KOPT-K1 (cell line): ENCODE measurements around the gene GRIK2.

Source experiments
- H3K27ac ChIP-seq: fragments of 200-600 bp; sonication (generic); 2 replicates; pipeline ENCODE4 v1.5.1; 2016; ENCODE audit warnings: antibody characterized with exemption, mild to moderate bottlenecking, low read depth, low read length; ENCODE audit not compliant: poor library complexity, severe bottlenecking
- H3K36me3 ChIP-seq: fragments of 200-600 bp; sonication (generic); 2 replicates; pipeline ENCODE4 v1.5.1; 2017; ENCODE audit warnings: antibody characterized with exemption, mild to moderate bottlenecking, low read length, moderate library complexity; ENCODE audit not compliant: insufficient read depth
- H3K9me3 ChIP-seq: fragments of 200-600 bp; sonication (generic); 2 replicates; pipeline ENCODE4 v1.5.1; 2017; ENCODE audit warnings: antibody characterized with exemption, low read length, mild to moderate bottlenecking; ENCODE audit not compliant: insufficient read depth, poor library complexity, severe bottlenecking

The GRIK2 gene

DNA sequence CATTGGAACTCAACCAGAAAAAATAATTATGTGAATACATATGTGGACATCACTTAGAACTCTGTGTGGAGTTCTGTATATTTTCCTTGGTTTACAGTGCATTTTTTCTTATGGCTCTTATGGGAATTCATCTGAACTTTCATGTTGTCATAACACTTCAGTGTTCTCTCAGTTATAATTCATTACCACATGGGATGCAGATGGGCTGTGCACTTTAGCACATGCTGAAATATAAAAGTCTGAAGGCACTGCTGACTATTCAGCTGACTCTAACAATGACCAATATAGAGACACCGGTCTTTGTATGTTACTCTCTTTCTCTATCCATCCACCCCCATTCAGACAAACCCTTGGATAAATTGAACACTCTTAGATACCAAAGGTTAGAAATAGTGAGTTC, 29.3 kb downstream of the GRIK2 start:
- Histone ChIP-seq H3K9me3 (no peaks in the 10 kb centered on the region), H3K36me3 (no peaks in the 10 kb centered on the region), H3K27ac (no peak overlapping the region)

DNA sequence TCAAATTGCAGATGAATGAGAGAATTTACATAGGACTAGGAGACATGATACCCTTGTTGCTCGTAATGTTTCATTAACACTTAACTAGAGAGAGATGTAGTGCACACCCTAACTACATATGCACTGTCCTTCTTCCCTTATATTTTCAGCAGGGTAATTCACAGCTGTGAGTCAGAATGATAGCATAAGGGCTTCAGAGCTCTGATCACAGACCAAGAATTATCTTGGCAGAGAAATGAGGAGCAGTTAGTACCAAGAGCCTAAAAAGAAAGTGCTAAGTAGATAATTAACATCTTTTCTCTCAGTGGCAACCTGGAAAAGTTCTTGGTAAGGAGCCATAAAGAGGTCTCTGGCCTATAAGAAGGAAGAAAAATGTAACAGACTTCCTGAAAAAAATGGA, 35.8 kb downstream of the GRIK2 start:
- Histone ChIP-seq H3K27ac (no peak overlapping the region), H3K9me3 (no peaks in the 10 kb centered on the region)

DNA sequence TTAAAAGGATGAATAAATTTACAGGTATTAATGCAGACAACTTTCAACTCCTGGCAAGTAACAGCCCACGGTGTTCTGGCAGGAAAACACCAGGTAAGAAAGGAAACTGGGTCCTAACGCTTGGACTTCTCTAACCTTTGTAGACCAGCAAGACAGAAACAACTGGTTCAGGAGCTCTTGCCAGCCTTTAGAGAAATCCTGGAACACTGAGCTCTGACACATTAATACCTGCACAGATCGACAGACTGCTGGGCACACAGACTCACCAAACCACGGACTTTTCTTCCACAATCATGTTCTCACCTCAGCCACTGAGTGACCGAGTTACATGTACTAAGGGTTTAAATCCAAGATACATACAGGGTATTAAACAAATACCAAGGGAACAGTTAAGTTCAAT, 36.3 kb downstream of the GRIK2 start:
- H3K27ac ChIP-seq, result no peak overlapping the region
- no peaks in the 10 kb centered on the region for H3K9me3 ChIP-seq
- no peaks in the 10 kb centered on the region for H3K36me3 ChIP-seq

More for the DNA sequence above, 35.8 kb downstream of the GRIK2 start:
- no peaks in the 10 kb centered on the region for H3K36me3 ChIP-seq

DNA sequence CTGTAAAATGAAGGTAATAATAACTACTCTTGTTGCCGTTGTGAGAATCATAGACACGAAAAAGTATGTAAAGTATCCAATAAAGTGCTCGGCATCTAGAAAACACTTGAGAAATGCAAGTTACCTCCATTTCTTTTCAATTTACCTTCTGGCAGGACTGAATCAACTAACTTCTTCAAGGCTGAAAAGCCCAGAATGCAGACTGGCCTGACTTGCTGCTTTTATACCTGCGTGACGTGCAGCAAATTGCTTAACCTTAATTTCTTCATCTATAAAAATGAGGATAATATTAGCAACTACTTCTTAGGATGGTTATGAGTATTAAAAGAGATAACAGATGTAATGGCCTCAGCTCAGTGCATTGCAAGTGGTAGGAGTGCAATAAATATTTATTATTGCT, 39.6 kb downstream of the GRIK2 start:
- Histone ChIP-seq H3K9me3 (no peaks in the 10 kb centered on the region), H3K27ac (no peak overlapping the region)

DNA sequence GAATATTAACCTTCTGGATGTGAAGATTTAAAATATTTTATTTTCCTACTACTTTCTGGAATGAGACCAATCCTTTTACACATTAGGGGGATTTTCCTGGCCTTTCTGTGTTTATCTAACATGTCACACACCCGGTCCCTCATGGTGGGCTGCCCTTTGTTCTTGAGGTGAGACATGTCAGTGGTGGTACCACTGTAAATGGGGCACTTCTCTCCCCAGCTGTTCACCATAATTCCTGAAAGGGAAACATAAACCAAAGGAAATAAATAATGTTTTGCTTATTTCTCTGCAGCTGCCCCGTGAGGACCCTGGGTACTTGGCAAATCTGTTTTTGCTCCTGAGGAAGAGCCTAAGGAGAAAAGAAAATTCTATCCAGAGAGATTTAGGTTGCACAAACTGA, 41.1 kb downstream of the GRIK2 start:
- H3K27ac ChIP-seq, result no peak overlapping the region
- H3K36me3 ChIP-seq, result no peaks in the 10 kb centered on the region
- no peaks in the 10 kb centered on the region for H3K9me3 ChIP-seq

More for the DNA sequence above, 39.6 kb downstream of the GRIK2 start:
- no peaks in the 10 kb centered on the region for H3K36me3 ChIP-seq

DNA sequence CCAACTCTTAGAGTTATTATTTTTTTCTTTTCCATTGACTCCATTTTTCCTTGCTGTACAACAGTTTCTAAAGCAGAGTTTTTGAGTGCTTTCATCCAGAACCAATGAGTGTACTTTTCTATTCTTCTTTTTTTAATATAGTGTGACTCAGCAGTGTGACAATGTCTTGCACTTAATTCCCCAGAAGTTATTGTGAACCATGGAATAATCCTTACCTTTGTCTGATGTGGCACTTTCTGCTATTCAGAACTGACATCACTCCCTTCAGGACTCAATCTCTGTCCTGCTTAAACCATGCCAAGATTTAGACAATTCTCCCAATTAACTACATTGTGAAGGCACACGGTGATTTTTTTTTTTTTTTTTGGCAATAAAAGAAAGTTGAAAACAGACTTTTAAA, 41.5 kb downstream of the GRIK2 start:
- Histone ChIP-seq H3K36me3 (no peaks in the 10 kb centered on the region), H3K27ac (no peak overlapping the region), H3K9me3 (no peaks in the 10 kb centered on the region)

DNA sequence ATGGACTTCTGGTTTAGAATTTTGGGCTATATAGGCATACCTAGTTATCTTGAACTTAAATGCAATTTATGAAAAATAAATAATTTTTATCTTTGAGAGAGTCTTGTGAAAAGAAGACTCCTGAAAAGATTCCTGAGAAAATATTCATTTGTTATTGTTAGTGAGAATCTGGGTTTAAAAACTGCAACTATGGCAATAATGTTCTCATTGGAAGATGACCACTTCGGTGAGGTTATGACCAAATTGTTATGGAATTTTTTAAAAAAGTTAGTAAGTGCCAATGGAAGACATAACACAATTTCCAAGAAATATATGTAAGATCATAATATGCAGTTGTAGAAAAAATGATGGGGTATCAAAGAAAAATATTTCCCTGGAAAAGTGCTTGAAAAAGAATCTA, 46.3 kb downstream of the GRIK2 start:
- no peaks in the 10 kb centered on the region for H3K9me3 ChIP-seq
- H3K36me3 ChIP-seq, result no peaks in the 10 kb centered on the region
- no peak overlapping the region for H3K27ac ChIP-seq

DNA sequence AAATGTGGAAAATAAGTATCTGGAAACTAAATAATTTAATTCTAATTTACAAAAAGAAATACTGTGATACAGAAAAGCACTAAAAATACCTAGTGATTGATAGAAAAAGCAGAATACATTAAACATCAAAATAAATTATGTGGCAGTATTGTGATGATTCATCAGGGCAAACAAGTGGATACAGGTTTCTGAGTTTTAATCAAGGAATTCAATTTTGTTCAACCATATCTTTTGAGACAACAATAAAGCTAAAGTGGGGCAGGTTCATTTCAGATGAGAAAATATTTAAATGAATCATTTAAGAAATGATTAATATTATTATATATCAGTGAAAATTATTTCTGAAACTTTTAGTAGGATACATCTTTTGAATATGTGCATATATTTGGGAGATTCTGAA, 49.8 kb downstream of the GRIK2 start:
- no peaks in the 10 kb centered on the region for H3K36me3 ChIP-seq
- no peaks in the 10 kb centered on the region for H3K9me3 ChIP-seq
- H3K27ac ChIP-seq, result no peak overlapping the region

DNA sequence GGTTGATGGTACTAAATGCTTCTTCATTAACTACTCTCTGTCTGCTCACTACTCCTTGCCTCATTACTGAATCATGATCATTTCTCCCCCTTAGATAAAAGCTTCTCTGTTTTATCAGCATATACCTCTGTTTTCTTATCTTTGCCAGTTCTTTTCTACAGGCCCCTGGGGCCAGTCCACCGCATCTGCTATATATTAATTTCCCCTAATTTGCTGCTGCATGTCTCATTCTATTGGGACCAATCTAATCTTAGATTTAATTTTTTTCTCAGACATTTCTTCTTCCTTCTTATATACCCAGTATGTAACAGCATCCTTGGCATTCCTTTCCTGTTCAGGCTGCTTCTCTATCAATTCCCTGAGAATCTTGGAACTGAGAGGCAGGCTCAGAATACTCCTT, 51.2 kb downstream of the GRIK2 start:
- H3K9me3 ChIP-seq, result no peaks in the 10 kb centered on the region
- no peaks in the 10 kb centered on the region for H3K36me3 ChIP-seq
- H3K27ac ChIP-seq, result no peak overlapping the region

DNA sequence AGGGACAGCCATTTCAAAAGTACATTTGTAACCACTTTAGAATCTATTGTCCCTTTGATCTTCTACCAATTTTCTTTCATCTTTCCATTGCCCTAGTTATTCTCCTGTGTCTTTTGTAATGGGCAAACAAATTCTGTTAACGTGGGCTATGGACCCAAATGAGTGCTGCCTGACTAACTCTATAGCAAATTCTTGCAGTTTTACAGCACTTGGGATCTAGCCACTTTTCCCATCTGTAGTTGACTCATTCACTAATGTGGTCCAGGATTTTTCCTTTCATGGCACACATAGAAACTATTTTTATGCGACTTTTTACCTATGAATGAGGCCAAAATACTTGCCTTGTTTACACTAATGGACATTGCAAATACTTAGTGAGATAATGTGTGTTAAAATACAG, 52.0 kb downstream of the GRIK2 start:
- H3K36me3 ChIP-seq, result no peaks in the 10 kb centered on the region
- no peak overlapping the region for H3K27ac ChIP-seq
- H3K9me3 ChIP-seq, result no peaks in the 10 kb centered on the region

DNA sequence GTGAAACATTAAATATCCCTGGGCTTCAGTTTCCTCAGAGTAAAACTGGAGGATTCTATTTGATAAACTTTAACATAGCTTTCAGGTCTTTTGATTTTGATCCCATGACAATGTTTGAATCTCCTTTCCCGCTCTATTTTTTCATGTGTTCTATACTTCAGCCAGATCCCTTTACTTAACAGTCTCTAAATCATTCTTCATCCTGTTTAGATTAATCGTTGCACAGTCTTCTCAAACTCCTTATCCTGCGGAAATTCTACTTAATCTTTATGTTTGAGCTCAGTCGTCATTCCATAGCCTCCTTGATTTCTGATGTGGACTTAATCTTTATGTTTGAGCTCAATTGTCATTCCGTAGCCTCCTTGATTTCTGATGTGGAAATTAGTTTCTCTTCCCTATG, 57.4 kb downstream of the GRIK2 start:
- H3K36me3 ChIP-seq, result no peaks in the 10 kb centered on the region
- H3K27ac ChIP-seq, result no peak overlapping the region
- H3K9me3 ChIP-seq, result no peaks in the 10 kb centered on the region

DNA sequence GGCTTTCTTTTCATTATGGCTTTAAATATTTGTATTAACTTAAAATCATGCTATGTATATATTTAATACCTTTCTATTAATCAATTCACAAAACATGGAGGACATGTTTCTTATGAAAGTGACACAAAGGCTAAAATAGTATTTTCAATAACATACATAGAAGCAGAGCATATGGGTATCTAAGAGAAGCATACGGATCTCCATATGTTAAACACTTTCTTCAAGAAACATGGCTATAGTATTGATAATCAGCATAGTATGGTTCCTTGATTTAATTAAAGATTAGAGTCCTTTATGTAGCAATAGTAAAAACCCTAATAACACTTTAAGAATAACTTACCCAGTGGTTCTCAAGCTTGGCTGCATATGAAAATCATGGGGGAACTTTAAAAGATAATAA, 58.5 kb downstream of the GRIK2 start:
- H3K36me3 ChIP-seq, result no peaks in the 10 kb centered on the region
- no peak overlapping the region for H3K27ac ChIP-seq
- no peaks in the 10 kb centered on the region for H3K9me3 ChIP-seq

DNA sequence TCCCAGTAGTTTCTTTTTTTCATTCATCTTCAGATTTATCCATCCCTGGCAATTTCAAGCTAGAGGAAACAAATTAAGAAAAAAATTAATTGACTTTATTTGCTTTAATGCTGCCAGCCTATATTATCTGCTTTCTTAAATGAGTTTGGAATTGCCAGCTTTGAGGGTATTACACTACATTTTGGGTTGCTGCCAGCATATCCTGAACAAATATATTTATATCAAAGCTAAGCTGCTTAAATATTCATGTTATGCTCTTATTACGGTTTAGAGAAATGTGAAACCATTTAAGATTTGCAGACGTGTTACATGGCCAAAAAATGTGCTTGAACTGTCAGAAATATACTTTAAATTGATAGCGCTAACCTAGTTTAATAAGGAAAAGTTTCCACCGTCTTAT, 59.7 kb downstream of the GRIK2 start:
- no peaks in the 10 kb centered on the region for H3K9me3 ChIP-seq
- no peaks in the 10 kb centered on the region for H3K36me3 ChIP-seq
- H3K27ac ChIP-seq, result no peak overlapping the region

DNA sequence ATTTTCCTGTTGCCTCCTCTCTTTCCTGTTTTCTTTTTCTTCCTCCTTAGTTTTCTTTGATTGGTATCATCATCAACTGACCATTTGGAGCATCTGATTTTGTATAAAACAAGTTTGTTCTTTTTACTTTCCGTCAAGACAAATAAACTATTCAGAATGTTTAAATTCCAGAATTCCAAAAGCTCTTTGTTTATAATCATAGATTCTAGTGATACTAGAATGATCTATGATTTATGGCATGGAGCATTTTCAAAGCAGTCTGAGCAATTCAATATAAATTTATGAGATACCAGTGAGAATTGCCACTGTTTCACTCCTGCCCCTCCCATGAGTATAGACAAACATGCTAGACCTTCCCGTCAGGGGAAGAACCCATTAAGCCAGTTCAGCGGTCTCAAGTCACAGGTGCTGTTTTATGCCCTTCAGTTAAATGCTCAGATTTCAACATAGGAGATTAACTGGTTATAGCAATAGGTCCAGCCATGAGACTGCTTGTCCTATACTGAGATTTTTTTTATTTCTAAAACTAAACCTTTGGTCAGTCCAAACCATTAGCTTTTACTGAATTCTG, 60.7 kb downstream of the GRIK2 start:
- H3K9me3 ChIP-seq, result no peaks in the 10 kb centered on the region
- H3K36me3 ChIP-seq, result no peaks in the 10 kb centered on the region
- no peak overlapping the region for H3K27ac ChIP-seq

DNA sequence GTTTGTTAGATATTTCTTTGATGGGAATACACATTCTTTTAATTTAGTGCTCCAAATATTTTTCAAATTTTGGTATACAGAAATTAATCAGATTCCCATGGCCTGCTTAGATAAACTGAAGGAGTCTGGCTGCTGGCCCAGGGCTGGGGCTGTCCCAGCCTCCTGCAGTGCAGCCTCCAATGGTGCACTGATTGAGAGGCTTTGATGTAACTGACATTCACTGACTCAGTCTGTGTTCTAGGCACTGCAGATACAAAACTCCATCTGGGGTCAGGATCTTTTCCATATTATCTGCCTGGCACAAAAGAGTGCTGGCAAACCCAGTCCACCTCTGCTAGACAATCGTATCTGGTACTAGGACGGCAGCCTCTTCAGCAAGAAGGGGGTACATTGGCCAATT, 64.8 kb downstream of the GRIK2 start:
- Histone ChIP-seq H3K27ac (no peak overlapping the region), H3K36me3 (no peaks in the 10 kb centered on the region), H3K9me3 (no peaks in the 10 kb centered on the region)

DNA sequence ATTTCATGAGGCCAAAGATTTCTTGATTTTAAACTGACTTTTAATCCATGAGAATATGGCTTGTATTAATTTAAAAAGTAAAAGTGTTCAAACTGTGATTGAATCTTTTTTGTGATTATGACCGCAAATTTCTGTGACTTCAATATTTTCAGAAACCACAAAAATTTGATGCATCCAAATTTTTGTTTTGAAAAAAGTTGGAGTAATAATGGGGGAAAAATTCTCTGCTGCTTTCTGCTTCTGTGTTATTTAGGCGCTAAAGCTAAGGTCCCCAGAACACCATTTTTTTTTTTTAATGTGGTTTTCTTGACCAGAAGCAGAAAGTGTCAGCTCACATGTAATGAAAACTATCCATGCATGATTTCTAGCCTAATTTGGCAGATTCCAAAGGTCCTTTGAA, 65.3 kb downstream of the GRIK2 start:
- Histone ChIP-seq H3K27ac (no peak overlapping the region), H3K9me3 (no peaks in the 10 kb centered on the region), H3K36me3 (no peaks in the 10 kb centered on the region)

DNA sequence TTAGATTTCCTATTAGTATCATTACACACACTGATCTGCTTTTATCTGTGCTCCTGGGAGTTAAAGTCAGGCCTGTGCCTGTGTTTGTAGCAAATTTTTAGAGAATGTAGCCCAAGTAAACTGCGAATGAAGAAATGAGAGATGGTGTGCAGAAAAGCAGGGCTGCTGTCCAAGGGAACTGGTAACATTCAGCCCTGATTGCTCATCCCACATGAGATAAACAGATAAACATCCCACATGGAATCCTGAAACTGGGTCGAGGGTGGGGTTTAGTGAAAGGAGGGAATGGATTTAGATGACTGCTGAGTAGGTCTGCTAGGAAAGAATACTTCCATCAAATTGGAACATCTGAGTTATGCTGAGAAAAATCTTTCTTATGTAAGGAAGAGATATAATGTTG, 69.1 kb downstream of the GRIK2 start:
- no peaks in the 10 kb centered on the region for H3K36me3 ChIP-seq
- no peaks in the 10 kb centered on the region for H3K9me3 ChIP-seq
- H3K27ac ChIP-seq, result no peak overlapping the region
